Measurements from ENCODE around the gene PDE4B.
"Not testable (repeated sequence)": the region's sequence is repeated elsewhere in the genome, so short reads cannot be mapped to it uniquely, and the experiment has no call there.

PDE4B gene

GRCh38 chr1:65998763-65999583 lies 206.3 kb downstream of the PDE4B start:
- no peak for DNase-seq (ENCODE audit: low spot score)
- TF ChIP-seq, protein P1, sequence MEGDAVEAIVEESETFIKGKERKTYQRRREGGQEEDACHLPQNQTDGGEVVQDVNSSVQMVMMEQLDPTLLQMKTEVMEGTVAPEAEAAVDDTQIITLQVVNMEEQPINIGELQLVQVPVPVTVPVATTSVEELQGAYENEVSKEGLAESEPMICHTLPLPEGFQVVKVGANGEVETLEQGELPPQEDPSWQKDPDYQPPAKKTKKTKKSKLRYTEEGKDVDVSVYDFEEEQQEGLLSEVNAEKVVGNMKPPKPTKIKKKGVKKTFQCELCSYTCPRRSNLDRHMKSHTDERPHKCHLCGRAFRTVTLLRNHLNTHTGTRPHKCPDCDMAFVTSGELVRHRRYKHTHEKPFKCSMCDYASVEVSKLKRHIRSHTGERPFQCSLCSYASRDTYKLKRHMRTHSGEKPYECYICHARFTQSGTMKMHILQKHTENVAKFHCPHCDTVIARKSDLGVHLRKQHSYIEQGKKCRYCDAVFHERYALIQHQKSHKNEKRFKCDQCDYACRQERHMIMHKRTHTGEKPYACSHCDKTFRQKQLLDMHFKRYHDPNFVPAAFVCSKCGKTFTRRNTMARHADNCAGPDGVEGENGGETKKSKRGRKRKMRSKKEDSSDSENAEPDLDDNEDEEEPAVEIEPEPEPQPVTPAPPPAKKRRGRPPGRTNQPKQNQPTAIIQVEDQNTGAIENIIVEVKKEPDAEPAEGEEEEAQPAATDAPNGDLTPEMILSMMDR (IDR thresholded peaks at IDR 0.05; ENCODE audit: extremely low read depth, missing control alignments), result no peak

- DNase-seq (ENCODE audit: low spot score), result no peak
- TF ChIP-seq, protein P1 (IDR thresholded peaks at IDR 0.05; ENCODE audit: extremely low read depth, missing control alignments), result no peak
Measured at GRCh38 chr1:66000033-66000637, 207.4 kb downstream of the PDE4B start.

DNA sequence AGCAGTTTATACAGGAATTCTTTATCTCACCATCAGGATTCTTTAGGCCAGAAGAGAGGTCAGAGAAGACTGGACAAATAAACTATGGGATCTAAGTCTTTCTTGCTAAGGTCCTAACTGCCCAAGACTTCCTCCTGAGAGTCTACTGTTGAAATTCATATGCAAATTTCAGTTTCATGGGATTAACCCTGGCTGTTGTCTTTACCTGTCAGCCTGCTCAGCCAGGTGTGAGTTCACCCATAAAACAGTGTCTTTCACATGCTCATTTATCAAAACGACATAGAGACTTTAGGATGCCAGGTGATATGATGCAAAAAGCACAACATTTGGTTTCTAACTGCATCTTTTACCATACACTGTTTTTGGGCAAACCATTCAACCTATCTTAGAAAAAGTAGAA lies 211.0 kb downstream of the PDE4B start:
- DNase-seq (ENCODE audit: low spot score), result no peak
- TF ChIP-seq, protein P1 (IDR thresholded peaks at IDR 0.05; ENCODE audit: extremely low read depth, missing control alignments), result no peak

- DNase-seq (ENCODE audit: low spot score), result not testable (repeated sequence)
Measured at GRCh38 chr1:66006534-66006933, 213.8 kb downstream of the PDE4B start.

DNA sequence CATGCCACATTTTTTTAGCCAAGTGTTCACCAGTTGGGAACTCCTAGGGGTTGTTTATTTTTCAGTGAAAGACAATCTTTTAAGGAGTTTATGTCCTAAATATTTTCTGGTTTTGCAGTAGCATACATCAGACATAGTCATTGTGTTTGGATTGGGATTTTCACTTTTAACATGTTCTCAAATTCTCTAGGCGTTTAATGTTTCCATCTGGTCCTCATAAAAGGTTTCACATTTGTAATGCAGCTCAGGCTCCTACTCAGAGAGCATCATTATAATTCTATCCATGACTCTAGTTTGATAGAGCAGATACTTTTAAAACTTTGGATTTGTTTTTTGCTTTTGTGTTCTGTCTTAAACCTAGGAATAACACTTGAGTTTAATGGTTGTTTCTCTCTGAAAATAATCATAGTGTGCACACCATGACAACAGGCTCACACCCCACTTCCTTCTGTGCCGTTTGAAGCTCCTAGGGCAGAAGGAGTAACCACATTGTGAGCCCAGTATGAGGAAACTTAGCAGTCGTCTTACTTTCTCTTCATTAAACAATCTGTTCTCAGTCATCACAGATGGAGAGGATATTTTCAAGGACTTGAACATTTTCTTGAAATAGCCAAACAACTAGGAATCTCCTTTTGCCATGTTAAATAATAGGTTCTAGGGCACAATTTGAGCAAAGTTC lies 219.6 kb downstream of the PDE4B start:
- TF ChIP-seq, protein P1 (IDR thresholded peaks at IDR 0.05; ENCODE audit: extremely low read depth, missing control alignments), result no peak
- no peak for DNase-seq (ENCODE audit: low spot score)

- TF ChIP-seq, protein P1 (IDR thresholded peaks at IDR 0.05; ENCODE audit: extremely low read depth, missing control alignments), result no peak
- no peak for DNase-seq (ENCODE audit: low spot score)
Measured at GRCh38 chr1:66013371-66013770, 220.7 kb downstream of the PDE4B start.

GRCh38 chr1:66022904-66023620 lies 230.4 kb downstream of the PDE4B start:
- TF ChIP-seq, protein P1 (IDR thresholded peaks at IDR 0.05; ENCODE audit: extremely low read depth, missing control alignments), result no peak
- no peak for DNase-seq (ENCODE audit: low spot score)

All from GM20000 (cell line).